ENCODE measurements around the gene DLG2.

- TF ChIP-seq CTCF (IDR thresholded peaks at IDR 0.05; ENCODE audit: insufficient read depth, low read depth, low read length): no peak
- no peak for TF ChIP-seq EZH2 (IDR thresholded peaks at IDR 0.05; ENCODE audit: insufficient read depth, low read length)
These were observed 1489.6 kb downstream of the DLG2 start for GRCh38 chr11:84137505-84137904.
